AG09319 (cell line): Measurements from ENCODE around the gene UBR7.
"Not testable (repeated sequence)": the region's sequence is repeated elsewhere in the genome, so short reads cannot be mapped to it uniquely, and the experiment has no call there.

Experiments
- DNase-seq: peaks from one replicate; pipeline ENCODE4 v3.0.0-alpha.2; 2010; ENCODE audit warnings: low read depth; ENCODE audit errors: extremely low read depth
- CTCF ChIP-seq: IDR thresholded peaks from 2 replicates; pipeline ENCODE4 v1.5.1; 2011; ENCODE audit warnings: low read depth, mild to moderate bottlenecking, inconsistent platforms, low read length, moderate library complexity

UBR7 gene

GRCh38 chr14:93231129-93231979, 24.3 kb downstream of the UBR7 start:
- DNase-seq: no peak
- TF ChIP-seq CTCF: no peak

- DNase-seq: no peak
- TF ChIP-seq CTCF: no peak
Observed at GRCh38 chr14:93232159-93232558, 25.1 kb downstream of the UBR7 start.

GRCh38 chr14:93233078-93233477, 26.0 kb downstream of the UBR7 start:
- not testable (repeated sequence) for DNase-seq

GRCh38 chr14:93234798-93235197, 27.7 kb downstream of the UBR7 start:
- DNase-seq: no peak
- TF ChIP-seq CTCF: no peak

GRCh38 chr14:93239869-93240677, 33.0 kb downstream of the UBR7 start:
- no peak for TF ChIP-seq CTCF
- DNase-seq: no peak

GRCh38 chr14:93240678-93241000, 33.6 kb downstream of the UBR7 start:
- TF ChIP-seq CTCF: no peak
- no peak for DNase-seq

GRCh38 chr14:93245764-93246420, 38.8 kb downstream of the UBR7 start:
- DNase-seq: no peak
- no peak for TF ChIP-seq CTCF
